Progenitor cell of endocrine pancreas (in vitro differentiated cells): ENCODE data around the gene RGS3. TPM values are rescaled to one million over a fixed set of nuclear protein-coding genes. Genes with fewer than 3 reads are reported as not detected.
"Not testable (repeated sequence)": the region's sequence is repeated elsewhere in the genome, so short reads cannot be mapped to it uniquely, and the experiment has no call there.

ENCODE experiments used
- DNase-seq: peaks from one replicate; pipeline ENCODE4 v3.0.0; 2021; ENCODE audit warnings: low spot score; ENCODE audit not compliant: unreplicated experiment
- H3K27ac Mint-ChIP-seq: 2 replicates; pipeline ENCODE4 v1.8.0; 2021; ENCODE audit warnings: mild to moderate bottlenecking, moderate library complexity, mixed read lengths
- H3K27me3 Mint-ChIP-seq: 2 replicates; pipeline ENCODE4 v1.8.0; 2021; ENCODE audit warnings: mixed read lengths
- H3K36me3 Mint-ChIP-seq: 2 replicates; pipeline ENCODE4 v1.8.0; 2022; ENCODE audit warnings: mixed read lengths; ENCODE audit not compliant: insufficient read depth
- H3K4me1 Mint-ChIP-seq: 2 replicates; pipeline ENCODE4 v1.8.0; 2021; ENCODE audit warnings: low read depth, mixed read lengths
- H3K4me3 Mint-ChIP-seq: 2 replicates; pipeline ENCODE4 v1.8.0; 2021; ENCODE audit warnings: low read depth, mild to moderate bottlenecking, moderate library complexity, mixed read lengths
- H3K9me3 Mint-ChIP-seq: 2 replicates; pipeline ENCODE4 v1.8.0; 2021; ENCODE audit warnings: low read depth, mixed read lengths
- CTCF ChIP-seq: fragments of 200-600 bp; sonication (generic); IDR thresholded peaks from one replicate; pipeline ENCODE4 v1.5.0; 2021; ENCODE audit warnings: antibody characterized with exemption, mild to moderate bottlenecking; ENCODE audit not compliant: unreplicated experiment
- total RNA-seq: library from RNA; stranded (reverse); gene quantifications from 2 replicates; pipeline ENCODE4 v1.2.1, GENCODE V29; 2021

RGS3 gene
- total RNA-seq, 1 donor from 2014 or later = 39.3 TPM

DNA sequence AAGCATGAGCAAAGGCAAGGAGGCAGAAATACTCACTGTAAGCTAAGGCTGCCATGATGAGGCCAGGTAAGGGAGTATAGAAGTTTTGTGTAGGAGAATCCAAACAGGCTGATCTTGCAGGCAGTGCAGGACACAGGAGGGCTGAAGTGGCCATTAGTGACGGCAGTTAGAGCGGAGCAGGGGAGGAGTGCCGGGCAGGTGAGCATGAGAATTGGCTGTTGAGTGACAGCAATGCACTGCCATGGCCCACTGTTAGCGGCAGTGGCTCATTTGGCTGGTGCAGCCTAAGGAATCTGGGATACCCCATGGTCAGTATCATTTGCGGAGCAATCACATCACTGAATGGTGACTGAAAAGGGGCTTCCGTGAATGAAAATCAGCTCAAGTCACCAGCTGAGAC is 22.8 kb downstream of the RGS3 start:
- Mint-ChIP-seq H3K27ac (no peak overlapping the region), H3K36me3 (peaks cover 8% of the 10 kb centered on the region), H3K9me3 (no peaks in the 10 kb centered on the region), H3K27me3 (no peaks in the 10 kb centered on the region), H3K4me1 (no peaks in the 10 kb centered on the region), H3K4me3 (no peak overlapping the region)
- no peak for DNase-seq
- no peak for TF ChIP-seq CTCF

DNA sequence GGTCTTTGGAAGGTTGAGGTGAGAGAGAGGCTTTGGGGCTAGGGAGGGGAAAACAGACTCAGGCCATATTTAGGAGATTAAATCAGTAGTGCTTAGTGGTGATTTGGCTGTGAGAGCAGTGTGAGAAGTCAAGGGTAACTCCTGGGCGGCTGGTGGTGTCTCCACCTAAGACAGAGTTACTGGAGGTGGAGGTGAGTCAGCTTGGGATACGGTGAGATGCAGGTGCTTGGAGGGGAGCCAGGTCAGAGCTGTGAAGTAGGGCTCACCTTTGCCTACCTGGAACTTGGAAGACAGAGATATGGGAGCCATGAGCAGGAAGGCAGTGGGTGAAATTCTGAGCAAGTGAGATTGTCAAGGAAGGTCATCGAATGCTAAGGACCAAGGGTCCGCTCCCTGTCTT is 24.5 kb downstream of the RGS3 start:
- DNase-seq = no peak
- H3K27me3 Mint-ChIP-seq = no peaks in the 10 kb centered on the region
- TF ChIP-seq CTCF = no peak
- H3K4me3 Mint-ChIP-seq = no peak overlapping the region
- peaks cover 8% of the 10 kb centered on the region for H3K36me3 Mint-ChIP-seq
- no peak overlapping the region for H3K27ac Mint-ChIP-seq
- no peaks in the 10 kb centered on the region for H3K9me3 Mint-ChIP-seq
- peaks cover 3% of the 10 kb centered on the region for H3K4me1 Mint-ChIP-seq

- Mint-ChIP-seq H3K4me1 (peaks cover 4% of the 10 kb centered on the region), H3K27me3 (no peaks in the 10 kb centered on the region), H3K27ac (peak overlapping the region; percentile 39), H3K9me3 (no peaks in the 10 kb centered on the region), H3K4me3 (no peak overlapping the region), H3K36me3 (peaks cover 8% of the 10 kb centered on the region)
- TF ChIP-seq CTCF = no peak
- DNase-seq = no peak
Observed at GRCh38 chr9:113488490-113488889, 25.0 kb downstream of the RGS3 start.

DNA sequence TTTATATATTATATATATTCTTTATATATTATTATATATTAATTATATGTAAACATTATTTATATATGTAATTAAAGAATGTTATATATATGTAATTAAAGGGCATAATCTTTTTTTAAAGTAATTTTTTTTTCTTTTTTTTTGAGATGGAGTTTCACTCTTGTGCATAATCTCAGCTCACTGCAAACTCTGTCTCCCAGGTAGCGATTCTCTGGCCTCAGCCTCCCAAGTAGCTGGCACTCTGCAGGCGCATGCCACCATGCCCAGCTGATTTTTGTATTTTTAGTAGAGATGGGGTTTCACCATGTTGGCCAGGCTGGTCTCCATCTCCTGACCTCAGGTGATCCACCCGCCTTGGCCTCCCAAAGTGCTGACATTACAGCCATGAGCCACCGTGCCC is 27.6 kb downstream of the RGS3 start:
- not testable (repeated sequence) for H3K9me3 Mint-ChIP-seq, H3K4me1 Mint-ChIP-seq, H3K27ac Mint-ChIP-seq, H3K4me3 Mint-ChIP-seq, H3K27me3 Mint-ChIP-seq, H3K36me3 Mint-ChIP-seq, DNase-seq

DNA sequence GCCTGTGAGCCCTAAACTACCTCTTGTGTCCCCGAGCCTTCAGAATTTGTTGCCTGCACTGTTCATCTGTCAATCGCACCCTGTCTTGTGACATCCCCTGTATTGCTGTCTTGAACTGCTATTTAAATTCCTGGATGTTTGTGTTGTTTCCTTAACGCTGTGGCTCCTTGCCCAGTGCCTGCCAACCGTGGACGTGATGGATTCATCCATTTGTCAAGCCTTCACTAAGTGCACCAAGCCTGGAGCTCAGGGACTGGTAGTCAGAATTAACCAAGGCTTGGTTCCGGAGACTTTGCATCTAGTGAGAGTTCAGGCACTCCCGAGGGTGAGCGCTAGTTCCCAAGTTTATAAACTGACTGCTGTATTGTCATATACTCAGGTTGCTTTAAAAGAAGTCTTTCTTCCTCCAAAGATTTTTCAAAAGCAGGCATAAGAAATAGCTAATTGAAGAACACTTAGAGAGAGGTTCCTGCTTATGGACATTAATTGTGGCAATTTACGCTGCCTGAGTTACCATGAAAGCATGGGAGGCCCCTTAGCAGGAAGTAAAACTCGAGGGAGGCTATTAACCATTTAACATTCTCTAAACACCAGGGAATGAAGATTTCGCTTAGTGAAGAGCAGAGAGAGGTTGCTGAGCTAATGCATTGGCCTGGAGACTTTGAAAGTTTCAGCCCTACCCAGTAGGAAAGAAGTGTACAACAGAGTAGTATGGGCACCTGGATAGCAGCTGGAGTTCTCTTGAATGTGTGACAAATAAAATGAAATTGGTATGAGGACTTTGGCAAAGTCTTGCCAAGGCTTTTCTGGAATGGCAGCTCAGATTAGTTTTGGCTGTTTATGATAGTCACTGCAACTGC is 29.0 kb downstream of the RGS3 start:
- peaks cover 5% of the 10 kb centered on the region for H3K36me3 Mint-ChIP-seq
- H3K27ac Mint-ChIP-seq = no peak overlapping the region
- no peak for TF ChIP-seq CTCF
- H3K4me1 Mint-ChIP-seq = peaks cover 4% of the 10 kb centered on the region
- H3K4me3 Mint-ChIP-seq = no peak overlapping the region
- H3K9me3 Mint-ChIP-seq = no peaks in the 10 kb centered on the region
- no peak for DNase-seq
- no peaks in the 10 kb centered on the region for H3K27me3 Mint-ChIP-seq

DNA sequence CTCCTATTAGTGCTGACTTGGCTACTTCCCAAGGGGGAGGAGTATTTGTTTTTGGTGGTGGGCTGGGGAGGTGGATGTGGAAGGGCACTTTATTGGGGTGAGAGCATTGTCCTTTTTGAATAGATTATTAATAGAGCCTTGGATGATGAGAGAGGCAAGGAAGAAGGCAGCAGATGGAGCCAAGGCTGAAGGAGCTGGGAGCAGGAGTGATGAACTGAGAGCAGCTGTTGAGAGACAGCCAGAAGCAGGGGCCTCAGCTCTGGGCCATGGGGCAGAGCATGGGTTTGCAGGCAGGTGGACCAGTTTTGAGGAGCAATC is 29.6 kb downstream of the RGS3 start:
- no peak for TF ChIP-seq CTCF
- peaks cover 4% of the 10 kb centered on the region for H3K4me1 Mint-ChIP-seq
- H3K27me3 Mint-ChIP-seq = no peaks in the 10 kb centered on the region
- H3K9me3 Mint-ChIP-seq = no peaks in the 10 kb centered on the region
- peaks cover under 1% of the 10 kb centered on the region for H3K36me3 Mint-ChIP-seq
- H3K4me3 Mint-ChIP-seq = no peak overlapping the region
- DNase-seq = no peak
- no peak overlapping the region for H3K27ac Mint-ChIP-seq
